Activated naive CD8-positive, alpha-beta T cell treated with anti-CD3 and anti-CD28 coated beads, Interleukin-2, amount 10 ng/mL, durations not matched to agents 7 days and 5 days (primary cell): ENCODE data around the gene SPATS2. TPM values are rescaled to one million over a fixed set of nuclear protein-coding genes. Genes with fewer than 3 reads are reported as not detected.
"Not testable (repeated sequence)": the region's sequence is repeated elsewhere in the genome, so short reads cannot be mapped to it uniquely, and the experiment has no call there.

ENCODE experiments used
- ATAC-seq: fragments of 150-1000 bp; cut with Tn5 transposase; one replicate; pipeline ENCODE4 v1.10.0; 2021; ENCODE audit warnings: low read depth, moderate library complexity
- POLR2A ChIA-PET: fragments of 350-600 bp; sonication (Branson Sonifier 250); formaldehyde crosslinking; loops from one replicate; lab custom pipeline; 2021; ENCODE audit warnings: antibody characterized with exemption; lab: Charles Lee
- DNase-seq: peaks from one replicate; pipeline ENCODE4 v3.0.0; 2021
- H3K27ac Mint-ChIP-seq: one replicate; pipeline ENCODE4 v1.8.0; 2022; ENCODE audit warnings: mild to moderate bottlenecking, mixed read lengths
- H3K27me3 Mint-ChIP-seq: one replicate; pipeline ENCODE4 v1.8.0; 2022; ENCODE audit warnings: mild to moderate bottlenecking, moderate library complexity, mixed read lengths
- H3K36me3 Mint-ChIP-seq: one replicate; pipeline ENCODE4 v1.8.0; 2021; ENCODE audit warnings: mild to moderate bottlenecking, mixed read lengths
- H3K4me1 Mint-ChIP-seq: one replicate; pipeline ENCODE4 v1.8.0; 2021; ENCODE audit warnings: mixed read lengths
- H3K4me3 Mint-ChIP-seq: one replicate; pipeline ENCODE4 v1.8.0; 2022; ENCODE audit warnings: mild to moderate bottlenecking, moderate library complexity, mixed read lengths
- H3K9me3 Mint-ChIP-seq: one replicate; pipeline ENCODE4 v1.8.0; 2021; ENCODE audit warnings: mixed read lengths
- total RNA-seq, 2 experiments: library from RNA; stranded (reverse); gene quantifications; one replicate each; pipeline ENCODE4 v1.2.3, GENCODE V29; 2021

Gene SPATS2
- total RNA-seq, 2 experiments from 2014 or later = 12.1 to 13.3 TPM

- DNase-seq, H3K9me3 Mint-ChIP-seq, ATAC-seq, H3K4me1 Mint-ChIP-seq, H3K27ac Mint-ChIP-seq, H3K4me3 Mint-ChIP-seq, H3K36me3 Mint-ChIP-seq: not testable (repeated sequence)
- POLR2A ChIA-PET = interaction anchor here (0.7 kb wide), 1 partner anchor 159 kb away, joined by 6 read pairs; no protein-coding TSS in a partner anchor
- H3K27me3 Mint-ChIP-seq = peaks cover 39% of the 10 kb centered on the region
These were observed 166.9 kb downstream of the SPATS2 start for GRCh38 chr12:49534122-49534521.

DNA sequence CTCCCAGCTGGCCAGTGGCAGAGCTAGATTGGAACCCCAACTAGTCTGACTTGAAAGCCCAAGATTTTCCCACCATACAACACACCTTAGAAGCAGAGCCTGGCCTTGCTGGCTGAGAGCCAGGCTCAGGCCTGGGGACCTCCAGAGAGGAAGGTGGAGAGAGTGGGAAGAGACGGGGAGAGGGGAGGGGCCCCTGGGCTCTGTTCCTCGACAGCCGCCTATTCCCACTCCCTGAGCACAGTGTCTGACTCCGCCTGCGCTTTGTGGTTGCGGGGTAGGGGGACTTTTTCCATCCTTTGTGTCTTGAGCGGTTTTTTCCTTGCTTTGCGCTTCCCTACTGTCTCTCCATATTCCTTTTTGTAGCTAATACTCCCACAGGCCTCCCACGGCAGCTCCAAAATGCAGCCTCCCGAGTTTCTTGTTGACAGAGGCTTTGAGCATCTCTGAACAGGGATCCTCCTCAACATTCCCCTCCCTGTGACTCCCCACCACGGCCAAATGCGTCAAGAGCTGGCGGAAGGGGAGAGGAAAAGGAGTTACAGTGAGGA lies 167.5 kb downstream of the SPATS2 start:
- Mint-ChIP-seq H3K27ac (no peak overlapping the region), H3K36me3 (no peaks in the 10 kb centered on the region), H3K4me3 (no peak overlapping the region), H3K4me1 (peaks cover 10% of the 10 kb centered on the region), H3K9me3 (no peaks in the 10 kb centered on the region), H3K27me3 (peaks cover 44% of the 10 kb centered on the region)
- ATAC-seq (no peak), DNase-seq (no peak)
- POLR2A ChIA-PET = no interaction called here

DNA sequence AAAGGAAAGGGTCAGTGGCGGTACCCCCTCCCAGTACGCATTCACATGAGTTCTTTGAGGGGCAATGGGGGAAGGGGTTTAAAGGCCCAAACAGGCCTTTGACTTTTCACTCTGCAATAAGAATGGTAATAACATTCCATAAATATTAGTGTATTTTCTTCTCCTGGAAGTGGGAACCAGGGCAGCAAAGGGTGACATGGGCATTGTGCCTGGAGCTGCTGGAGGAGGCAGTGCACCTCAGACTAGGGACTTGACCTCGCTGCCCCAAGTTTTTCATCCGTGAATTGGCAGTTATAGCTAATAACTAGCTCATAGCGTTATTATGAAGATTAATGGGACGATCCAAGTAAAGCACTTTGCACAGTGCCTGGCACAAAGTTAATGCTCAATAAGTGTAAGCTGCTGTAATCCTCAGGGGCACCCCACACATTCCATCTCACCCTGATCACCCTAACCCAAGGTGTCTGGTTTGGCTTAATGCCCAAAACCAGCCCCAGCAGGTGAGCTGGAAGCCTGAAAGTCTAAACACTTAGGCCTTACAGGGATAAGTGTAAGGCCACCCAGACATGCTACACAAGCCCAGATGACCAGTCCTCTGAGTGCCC lies 168.8 kb downstream of the SPATS2 start:
- Mint-ChIP-seq H3K9me3 (no peaks in the 10 kb centered on the region), H3K4me3 (no peak overlapping the region), H3K36me3 (no peaks in the 10 kb centered on the region), H3K27me3 (peaks cover 53% of the 10 kb centered on the region), H3K4me1 (peaks cover 17% of the 10 kb centered on the region), H3K27ac (no peak overlapping the region)
- ATAC-seq = no peak
- POLR2A ChIA-PET = interaction anchor here (0.6 kb wide), 1 partner anchor 171 kb away, joined by 3 read pairs; no protein-coding TSS in a partner anchor
- DNase-seq = no peak

DNA sequence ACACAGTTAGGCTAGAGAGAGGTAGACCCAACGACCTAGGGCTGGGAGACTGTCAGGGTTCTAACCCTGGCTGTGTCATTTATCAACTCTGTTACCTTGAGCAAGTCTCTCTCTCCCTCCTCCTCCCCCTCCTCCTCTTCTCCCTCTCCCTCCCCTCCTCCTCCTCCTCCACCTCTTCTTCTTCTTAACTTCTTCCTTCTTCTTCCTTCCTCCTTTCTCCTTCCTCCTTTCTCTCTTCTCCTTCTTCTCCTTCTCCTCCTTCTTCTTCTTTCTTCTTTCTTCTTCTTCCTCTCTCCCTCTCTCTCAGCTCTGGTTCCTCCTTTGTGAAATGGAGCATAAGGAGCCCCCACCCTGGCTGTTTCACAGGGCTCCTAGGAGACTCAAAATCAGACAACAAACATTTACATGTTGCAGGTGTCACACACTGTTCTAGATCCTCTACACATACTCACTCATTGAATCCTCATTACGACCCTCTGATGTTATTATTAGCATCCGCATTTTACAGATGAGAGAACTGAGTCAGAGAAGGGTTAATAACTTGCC lies 169.3 kb downstream of the SPATS2 start:
- no peaks in the 10 kb centered on the region for H3K9me3 Mint-ChIP-seq
- H3K4me3 Mint-ChIP-seq = peak overlapping the region; percentile 42
- H3K36me3 Mint-ChIP-seq = no peaks in the 10 kb centered on the region
- H3K27ac Mint-ChIP-seq = no peak overlapping the region
- ATAC-seq (no peak), DNase-seq (no peak)
- H3K27me3 Mint-ChIP-seq = peaks cover 58% of the 10 kb centered on the region
- POLR2A ChIA-PET = interaction anchor here (0.6 to 0.7 kb wide), 2 partner anchors 87 to 171 kb away, joined by 3 to 4 read pairs; partner anchors contain the start of gene PRPF40B
- peaks cover 21% of the 10 kb centered on the region for H3K4me1 Mint-ChIP-seq

GRCh38 chr12:49537231-49537751 lies 170.0 kb downstream of the SPATS2 start:
- peak overlapping the region; percentile 76 for H3K4me3 Mint-ChIP-seq

GRCh38 chr12:49537752-49538509 lies 170.7 kb downstream of the SPATS2 start:
- peak; percentile 6 for ATAC-seq
- DNase-seq = no peak

More at GRCh38 chr12:49537231-49537751, 170.0 kb downstream of the SPATS2 start:
- no peaks in the 10 kb centered on the region for H3K36me3 Mint-ChIP-seq
- peaks cover 60% of the 10 kb centered on the region for H3K27me3 Mint-ChIP-seq
- ATAC-seq (no peak), DNase-seq (no peak)
- peaks cover 23% of the 10 kb centered on the region for H3K4me1 Mint-ChIP-seq
- POLR2A ChIA-PET = interaction anchor here (0.7 to 1.7 kb wide), 2 partner anchors 30 to 86 kb away, joined by 4 to 5 read pairs; partner anchors contain the start of genes MCRS1 and PRPF40B
- no peak overlapping the region for H3K27ac Mint-ChIP-seq
- no peaks in the 10 kb centered on the region for H3K9me3 Mint-ChIP-seq

GRCh38 chr12:49538510-49539403 lies 171.5 kb downstream of the SPATS2 start, which contains the start of gene KCNH3:
Gene KCNH3, plus strand, starts transcription at chr12:49539030. Its CDS starts 387 bp downstream, at chr12:49539417.
- DNase-seq (peak; percentile 86), ATAC-seq (peak; percentile 86)

More at GRCh38 chr12:49537752-49538509, 170.7 kb downstream of the SPATS2 start:
- POLR2A ChIA-PET = interaction anchor here (0.7 to 1.7 kb wide), 2 partner anchors 30 to 85 kb away, joined by 3 to 5 read pairs; partner anchors contain the start of genes MCRS1 and PRPF40B
- Mint-ChIP-seq H3K4me3 (peak overlapping the region; percentile 76), H3K4me1 (peaks cover 25% of the 10 kb centered on the region), H3K27me3 (peaks cover 56% of the 10 kb centered on the region), H3K27ac (no peak overlapping the region), H3K36me3 (no peaks in the 10 kb centered on the region), H3K9me3 (no peaks in the 10 kb centered on the region)

GRCh38 chr12:49539406-49540228 lies 172.4 kb downstream of the SPATS2 start:
- Mint-ChIP-seq H3K27ac (peak overlapping the region; percentile 25), H3K36me3 (no peaks in the 10 kb centered on the region), H3K9me3 (no peaks in the 10 kb centered on the region), H3K27me3 (peaks cover 54% of the 10 kb centered on the region), H3K4me1 (peaks cover 28% of the 10 kb centered on the region), H3K4me3 (peak overlapping the region; percentile 75)
- POLR2A ChIA-PET = interaction anchor here (0.8 to 1.6 kb wide), 2 partner anchors 28 to 216 kb away, joined by 3 read pairs; partner anchors contain the start of gene TROAP
- DNase-seq = no peak
- ATAC-seq = no peak

More at GRCh38 chr12:49538510-49539403, 171.5 kb downstream of the SPATS2 start, which contains the start of gene KCNH3:
- H3K4me3 Mint-ChIP-seq = peak within 1 kb of the TSS; percentile 75
- POLR2A ChIA-PET = interaction anchor here (0.7 to 1.7 kb wide), 3 partner anchors 29 to 406 kb away, joined by 3 to 5 read pairs (median 3); partner anchors contain the start of genes MCRS1 and PRPF40B
- H3K4me1 Mint-ChIP-seq = peaks cover 28% of the 10 kb centered on the region
- peaks cover 56% of the 10 kb centered on the region for H3K27me3 Mint-ChIP-seq
- H3K36me3 Mint-ChIP-seq = no peaks in the 10 kb centered on the region
- peak within 1 kb of the TSS; percentile 25 for H3K27ac Mint-ChIP-seq
- no peaks in the 10 kb centered on the region for H3K9me3 Mint-ChIP-seq

DNA sequence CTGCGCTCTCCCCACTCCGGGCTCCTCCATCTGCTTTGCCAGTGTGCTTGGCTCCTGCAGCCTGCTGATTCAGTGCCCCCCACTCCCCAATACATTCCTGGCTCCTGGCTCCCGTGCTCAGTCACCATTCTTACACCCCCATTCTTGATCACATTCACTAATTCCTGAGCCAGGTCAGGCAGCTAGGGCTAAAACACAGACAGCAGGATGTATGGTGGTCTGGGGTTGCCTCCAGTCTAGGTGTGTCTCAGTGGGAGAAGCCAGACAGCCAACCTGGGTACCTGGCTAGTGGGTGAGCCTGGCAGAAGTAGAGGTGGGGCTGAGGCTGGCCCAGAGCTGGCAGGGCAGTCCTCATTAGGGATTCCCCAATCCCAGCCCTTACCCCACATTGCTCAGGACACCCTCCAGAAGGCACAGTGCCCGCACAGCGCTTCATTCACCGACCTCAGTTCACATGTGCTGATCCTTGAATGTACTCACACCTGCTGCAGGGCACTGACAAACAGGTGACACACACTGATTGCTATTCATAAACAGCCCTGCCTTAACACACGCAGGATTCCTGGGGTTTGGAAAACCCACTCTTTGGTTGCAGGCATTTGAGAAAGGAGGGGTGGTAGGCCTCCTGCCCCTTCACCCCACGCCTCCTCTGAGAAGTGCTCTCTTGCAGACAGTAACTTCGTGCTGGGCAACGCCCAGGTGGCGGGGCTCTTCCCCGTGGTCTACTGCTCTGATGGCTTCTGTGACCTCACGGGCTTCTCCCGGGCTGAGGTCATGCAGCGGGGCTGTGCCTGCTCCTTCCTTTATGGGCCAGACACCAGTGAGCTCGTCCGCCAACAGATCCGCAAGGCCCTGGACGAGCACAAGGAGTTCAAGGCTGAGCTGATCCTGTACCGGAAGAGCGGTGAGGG lies 173.2 kb downstream of the SPATS2 start:
- peaks cover 49% of the 10 kb centered on the region for H3K27me3 Mint-ChIP-seq
- DNase-seq = no peak
- H3K4me3 Mint-ChIP-seq = peak overlapping the region; percentile 75
- no peak overlapping the region for H3K27ac Mint-ChIP-seq
- no peaks in the 10 kb centered on the region for H3K9me3 Mint-ChIP-seq
- H3K36me3 Mint-ChIP-seq = no peaks in the 10 kb centered on the region
- no peak for ATAC-seq
- POLR2A ChIA-PET = interaction anchor here (0.8 to 1.6 kb wide), 2 partner anchors 27 to 217 kb away, joined by 3 read pairs; partner anchors contain the start of gene TROAP
- H3K4me1 Mint-ChIP-seq = peaks cover 30% of the 10 kb centered on the region

GRCh38 chr12:49541140-49541861 lies 174.0 kb downstream of the SPATS2 start:
- ATAC-seq = no peak
- no peak for DNase-seq
- Mint-ChIP-seq H3K4me1 (peaks cover 30% of the 10 kb centered on the region), H3K27me3 (peaks cover 41% of the 10 kb centered on the region), H3K36me3 (no peaks in the 10 kb centered on the region), H3K27ac (no peak overlapping the region), H3K9me3 (no peaks in the 10 kb centered on the region), H3K4me3 (peak overlapping the region; percentile 15)
- POLR2A ChIA-PET = no interaction called here
